ENCODE measurements around the gene ZNF224.

ZNF224 gene

GRCh38 chr19:44131955-44132354 is 37.8 kb downstream of the ZNF224 start:
- no peak for TF ChIP-seq CTCF (conservative IDR thresholded peaks at IDR 0.05; ENCODE audit: low read depth, low read length)
- H3K4me3 ChIP-seq (ENCODE audit: low read length) = no peak overlapping the region
- DNase-seq (ENCODE audit: low read depth) = no peak

- peak; percentile 38 for DNase-seq (ENCODE audit: low read depth)
- peak within 1 kb of the TSS; percentile 89 for H3K4me3 ChIP-seq (ENCODE audit: low read length)
- no peak for TF ChIP-seq CTCF (conservative IDR thresholded peaks at IDR 0.05; ENCODE audit: low read depth, low read length)
Measured at GRCh38 chr19:44141191-44142058, 47.3 kb downstream of the ZNF224 start, which contains the start of gene ZNF234. Gene ZNF234 (plus strand): TSS chr19:44141554. CDS start chr19:44144633, 3,079 bp downstream.

GRCh38 chr19:44142059-44142433 is 47.9 kb downstream of the ZNF224 start:
- no peak for DNase-seq (ENCODE audit: low read depth)
- no peak for TF ChIP-seq CTCF (conservative IDR thresholded peaks at IDR 0.05; ENCODE audit: low read depth, low read length)
- peak overlapping the region; percentile 89 for H3K4me3 ChIP-seq (ENCODE audit: low read length)

GRCh38 chr19:44149776-44150175 is 55.6 kb downstream of the ZNF224 start:
- H3K4me3 ChIP-seq (ENCODE audit: low read length) = no peak overlapping the region
- TF ChIP-seq CTCF (conservative IDR thresholded peaks at IDR 0.05; ENCODE audit: low read depth, low read length) = no peak
- DNase-seq (ENCODE audit: low read depth) = no peak

- no peak for TF ChIP-seq CTCF (conservative IDR thresholded peaks at IDR 0.05; ENCODE audit: low read depth, low read length)
- no peak overlapping the region for H3K4me3 ChIP-seq (ENCODE audit: low read length)
- no peak for DNase-seq (ENCODE audit: low read depth)
Measured at GRCh38 chr19:44151491-44151890, 57.3 kb downstream of the ZNF224 start.

- H3K4me3 ChIP-seq (ENCODE audit: low read length) = no peak overlapping the region
- no peak for TF ChIP-seq CTCF (conservative IDR thresholded peaks at IDR 0.05; ENCODE audit: low read depth, low read length)
- no peak for DNase-seq (ENCODE audit: low read depth)
Measured at GRCh38 chr19:44156475-44156874, 62.3 kb downstream of the ZNF224 start.

All from retinal pigment epithelial cell (primary cell).